Spleen (tissue), 11 donors: Measurements from ENCODE around the gene NACC1. TPM values are rescaled to one million over a fixed set of nuclear protein-coding genes. Genes with fewer than 3 reads are reported as not detected.
"Not testable (repeated sequence)": the region's sequence is repeated elsewhere in the genome, so short reads cannot be mapped to it uniquely, and the experiment has no call there.

Source experiments
- DNase-seq: peaks from one replicate; pipeline ENCODE4 v3.0.0-alpha.2; 2020
- H3K27ac ChIP-seq, 8 donors: fragments of 200-600 bp; sonication (generic) in 7 of 8; 1 replicate in 4 of 8; 2 replicates in 4 of 8; pipeline versions ENCODE4 v1.5.0 to v1.8.0; 2016 to 2021; ENCODE audit warnings: inconsistent platforms in 4 of 8, mild to moderate bottlenecking in 4 of 8, moderate library complexity in 1 of 8
- H3K27me3 ChIP-seq, 7 donors: fragments of 200-600 bp; sonication (generic) in 6 of 7; replicated peaks in 1 of 7; 1 replicate in 4 of 7; 2 replicates in 3 of 7; pipeline versions ENCODE4 v1.5.0 to v1.8.0; 2016 to 2021; ENCODE audit warnings: inconsistent platforms in 3 of 7, mild to moderate bottlenecking in 1 of 7
- H3K36me3 ChIP-seq, 6 donors: fragments of 200-600 bp; sonication (generic) in 5 of 6; 1 replicate in 4 of 6; 2 replicates in 2 of 6; pipeline versions ENCODE4 v1.5.0 to v1.8.0; 2016 to 2021; ENCODE audit warnings: inconsistent platforms in 2 of 6
- H3K4me1 ChIP-seq, 6 donors: fragments of 200-600 bp; sonication (generic) in 5 of 6; 1 replicate in 3 of 6; 2 replicates in 3 of 6; pipeline versions ENCODE4 v1.5.0 to v1.8.0; 2016 to 2021; ENCODE audit warnings: inconsistent platforms in 3 of 6
- H3K4me3 ChIP-seq, 8 donors: fragments of 200-600 bp; sonication (generic) in 7 of 8; 1 replicate in 4 of 8; 2 replicates in 4 of 8; pipeline versions ENCODE4 v1.5.0 to v1.8.0; 2016 to 2021; ENCODE audit warnings: inconsistent platforms in 4 of 8, mild to moderate bottlenecking in 4 of 8, moderate library complexity in 2 of 8
- H3K9me3 ChIP-seq, 8 donors: fragments of 200-600 bp; sonication (generic) in 7 of 8; 1 replicate in 4 of 8; 2 replicates in 4 of 8; pipeline versions ENCODE4 v1.5.0 to v1.8.0; 2016 to 2021; ENCODE audit warnings: inconsistent platforms in 4 of 8
- CTCF ChIP-seq, 11 experiments: fragments of 200-600 bp in 7 of 11; fragments of 450-650 bp in 4 of 11; sonication (generic) in 4 of 11; IDR thresholded peaks in 8 of 11; conservative IDR thresholded peaks in 3 of 11; 1 replicate in 7 of 11; 2 replicates in 4 of 11; pipeline versions ENCODE4 v1.4.0 to v1.8.0; 2016 to 2021; ENCODE audit warnings: antibody characterized with exemption in 11 of 11, inconsistent platforms in 4 of 11, mild to moderate bottlenecking in 1 of 11
- POLR2A ChIP-seq, 3 donors: fragments of 450-650 bp; IDR thresholded peaks; one replicate each; pipeline ENCODE4 v1.5.1; 2017; ENCODE audit warnings: antibody characterized with exemption in 3 of 3, mild to moderate bottlenecking in 1 of 3
- POLR2AphosphoS5 ChIP-seq, 3 donors: sonication (generic); formaldehyde crosslinking; IDR thresholded peaks; one replicate each; pipeline ENCODE4 v1.5.1; 2017; ENCODE audit warnings: antibody characterized with exemption in 3 of 3
- WGBS, 5 donors: extraction: QIAGEN DNeasy Blood & Tissue Kit in 3 of 5; methylation state at CpG; one replicate each; pipeline versions ENCODE4 v1.1.5 to v1.1.7; 2013 to 2018; 5-methylcytosine and 5-hydroxymethylcytosine counted together
- intact Hi-C: fragments of 100-400 bp; cut with DNase I; formaldehyde crosslinking; loops from one replicate; pipeline ENCODE4 v1.15.0; 2023; ENCODE audit warnings: low total_unique reads
- polyA plus RNA-seq, 3 donors: library from polyadenylated mRNA; stranded (reverse); fragments of 200-250 nt; gene quantifications; one replicate each; pipeline ENCODE4 v1.2.1, GENCODE V29; 2013
- total RNA-seq, 7 donors: library from RNA; depleted of rRNA in 3 of 7; stranded (reverse); fragments of >200 nt in 3 of 7; fragmentation: NEBNext Ultra II Directional in 4 of 7; extraction: Animal tissue kit (Norgen Biotek cat#: 25700) in 4 of 7; gene quantifications; one replicate each; pipeline versions ENCODE4 v1.1.0 to v1.2.1, GENCODE V29; 2016 to 2021
- donor health status: healthy with polysubstance abuse.
- donor health status: DM: no; HTN: no; CAD: no; lungs with moderate emphysema.
- donor health status: DM: no; HTN: no; CAD: no.
- donor health status: Bipolar disorder and iron deficiency.
- donor health status: healthy.
- donor health status: DM: no; HTN: no; CAD: no.
- donor health status: DM: yes; HTN: yes; CAD: no.

NACC1 gene
- total and polyA plus RNA-seq, 10 donors = 5.5 to 47.0 (median 34.3) TPM

- Histone ChIP-seq H3K9me3 (no peaks in the 10 kb centered on the region), H3K36me3 (no peaks in the 10 kb centered on the region), H3K4me3 (peak overlapping the region in 5 of 8 donors; percentile 40 to 69 (median 45)), H3K27ac (peak overlapping the region; percentile 88 to 97 (median 94)), H3K27me3 (no peaks in the 10 kb centered on the region), H3K4me1 (peaks cover 64 to 100% (median 84%) of the 10 kb centered on the region in 6 donors)
- 8 to 14% (median 12%) methylated on average over 18 to 20 of the region's 20 CpGs for WGBS, 5 donors
- TF ChIP-seq POLR2AphosphoS5 (IDR thresholded peaks at IDR 0.05) = peak; percentile 14 to 80 (median 16)
- no peak for TF ChIP-seq CTCF (IDR thresholded peaks at IDR 0.05 in 8 of 11, conservative IDR thresholded peaks at IDR 0.05 in 3 of 11)
- no peak for TF ChIP-seq POLR2A (IDR thresholded peaks at IDR 0.05)
- intact Hi-C loops = no loop called here
- DNase-seq = peak; percentile 89
These were observed 45.7 kb downstream of the NACC1 start for GRCh38 chr19:13163609-13164342.

DNA sequence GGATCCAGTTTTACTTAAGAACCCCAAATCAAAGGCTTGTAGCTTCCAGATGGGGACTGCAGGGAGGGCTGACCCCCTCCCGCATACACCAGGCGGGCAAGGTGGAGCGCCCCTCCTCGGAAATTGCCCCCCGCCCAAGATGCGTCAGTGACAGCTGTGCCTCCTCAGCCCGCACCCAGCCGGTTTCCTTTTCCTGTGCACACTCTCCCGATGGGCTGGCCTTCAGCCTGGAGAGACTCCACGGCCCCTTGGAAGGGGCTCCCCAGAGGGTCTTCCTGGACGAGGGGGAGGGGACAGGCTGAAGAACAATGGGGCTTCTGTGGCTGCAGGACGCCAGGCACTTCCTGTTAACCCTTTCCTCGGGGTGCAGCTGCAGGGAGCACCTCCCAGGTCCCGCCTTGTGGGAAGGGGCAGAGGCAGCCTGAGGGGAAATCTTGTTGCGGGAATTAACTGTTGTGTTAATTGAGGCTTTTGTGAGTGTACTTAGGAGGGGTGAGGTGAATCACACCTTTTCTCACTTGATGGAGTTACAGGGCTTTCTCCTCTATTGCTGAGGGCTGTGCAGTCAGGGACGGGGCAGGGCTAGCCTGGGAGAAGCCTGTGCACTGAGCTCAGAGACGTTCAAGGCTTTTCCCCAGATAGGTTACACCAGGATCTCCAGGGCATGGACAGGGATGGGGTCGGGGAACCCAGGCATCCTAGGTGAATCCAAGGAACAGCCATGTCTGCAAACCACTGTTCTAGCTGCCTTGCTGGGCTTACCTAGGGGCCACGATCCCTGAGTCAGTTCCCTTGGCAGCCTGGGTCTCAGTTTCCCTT is 46.5 kb downstream of the NACC1 start:
- H3K4me3 ChIP-seq = peak overlapping the region in 5 of 8 donors; percentile 9 to 69 (median 42)
- no peaks in the 10 kb centered on the region for H3K36me3 ChIP-seq
- H3K4me1 ChIP-seq = peaks cover 72 to 100% (median 90%) of the 10 kb centered on the region in 6 donors
- no peak for TF ChIP-seq CTCF (IDR thresholded peaks at IDR 0.05 in 8 of 11, conservative IDR thresholded peaks at IDR 0.05 in 3 of 11)
- TF ChIP-seq POLR2AphosphoS5 (IDR thresholded peaks at IDR 0.05) = peak; percentile 34 to 59 (median 53)
- intact Hi-C loops = no loop called here
- no peaks in the 10 kb centered on the region for H3K27me3 ChIP-seq
- peak; percentile 86 for DNase-seq
- H3K9me3 ChIP-seq = no peaks in the 10 kb centered on the region
- peak overlapping the region; percentile 88 to 97 (median 94) for H3K27ac ChIP-seq
- 7 to 14% (median 10%) methylated on average over 14 to 19 of the region's 19 CpGs for WGBS, 5 donors

DNA sequence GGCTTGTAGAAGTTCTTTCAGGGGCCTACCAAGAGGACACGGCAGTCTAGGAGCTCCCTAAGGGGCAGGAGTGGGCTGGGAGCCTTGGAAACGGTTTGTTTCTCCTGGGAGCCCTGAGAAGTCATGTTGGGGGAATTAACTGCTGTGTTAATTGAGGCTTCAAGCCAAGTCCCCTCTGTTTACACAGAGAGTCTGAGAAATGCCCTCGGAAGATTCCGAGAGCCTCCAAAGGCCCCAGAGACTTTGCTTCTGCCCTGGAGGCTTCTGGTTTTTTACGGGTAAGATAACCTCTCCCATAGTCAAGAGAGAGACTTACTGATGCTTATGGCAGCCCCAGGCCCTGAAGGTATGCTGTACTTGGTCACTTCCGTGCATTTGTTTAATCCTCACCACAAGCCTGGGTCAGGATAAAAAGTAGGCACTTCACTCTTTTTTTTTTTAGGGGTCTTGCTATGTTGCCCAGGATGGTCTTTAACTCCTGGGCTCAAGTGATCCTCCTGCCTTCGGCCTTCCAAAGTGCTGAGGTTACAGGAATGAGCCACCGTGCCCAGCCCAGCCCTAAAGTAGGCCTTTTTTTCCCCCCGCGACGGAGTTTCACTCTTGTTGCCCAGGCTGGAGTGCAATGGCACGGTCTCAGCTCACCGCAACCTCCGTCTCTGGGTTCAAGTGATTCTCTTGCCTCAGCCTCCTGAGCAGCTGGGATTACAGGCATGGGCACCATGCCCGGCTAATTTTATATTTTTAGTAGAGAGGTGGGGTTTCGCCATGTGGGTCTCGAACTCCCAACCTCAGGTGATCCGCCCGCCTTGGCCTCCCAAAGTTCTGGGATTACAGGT is 47.3 kb downstream of the NACC1 start:
- Histone ChIP-seq H3K27ac (peak overlapping the region; percentile 88 to 97 (median 94)), H3K4me1 (peaks cover 72 to 100% (median 96%) of the 10 kb centered on the region in 6 donors), H3K9me3 (no peaks in the 10 kb centered on the region), H3K4me3 (no peak overlapping the region), H3K27me3 (no peaks in the 10 kb centered on the region), H3K36me3 (no peaks in the 10 kb centered on the region)
- 77 to 89% (median 81%) methylated on average over 17 to 19 of the region's 19 CpGs for WGBS, 5 donors
- no peak for TF ChIP-seq CTCF (IDR thresholded peaks at IDR 0.05 in 8 of 11, conservative IDR thresholded peaks at IDR 0.05 in 3 of 11)
- no peak for TF ChIP-seq POLR2A (IDR thresholded peaks at IDR 0.05)
- no peak for TF ChIP-seq POLR2AphosphoS5 (IDR thresholded peaks at IDR 0.05)
- DNase-seq = no peak
- intact Hi-C loops = no loop called here

DNA sequence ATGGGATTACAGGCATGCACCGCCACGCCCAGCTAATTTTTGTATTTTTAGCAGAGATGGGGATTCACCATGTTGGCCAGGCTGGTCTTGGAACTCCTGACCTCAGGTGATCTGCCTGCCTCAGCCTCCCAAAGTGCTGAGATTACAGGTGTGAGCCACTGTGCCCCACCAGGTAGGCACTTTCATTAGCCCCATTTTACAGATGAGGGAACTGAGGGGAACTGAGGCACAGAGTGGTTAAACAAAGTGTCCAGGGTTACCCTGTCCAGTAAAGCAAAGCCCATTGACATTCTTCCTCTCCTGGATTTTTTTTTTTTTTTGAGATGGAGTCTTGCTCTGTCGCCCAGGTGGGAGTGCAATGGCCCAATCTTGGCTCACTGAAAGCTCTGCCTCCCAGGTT is 48.1 kb downstream of the NACC1 start:
- H3K27ac ChIP-seq = peak overlapping the region in 7 of 8 donors; percentile 93 to 97 (median 94)

More for the DNA sequence above, 48.1 kb downstream of the NACC1 start:
- H3K9me3 ChIP-seq, H3K4me3 ChIP-seq, H3K36me3 ChIP-seq, intact Hi-C loops, H3K27me3 ChIP-seq, DNase-seq: not testable (repeated sequence)
- H3K4me1 ChIP-seq = peaks cover 72 to 100% (median 96%) of the 10 kb centered on the region in 6 donors
- 90 to 98% (median 93%) methylated on average over 3 of the region's 3 CpGs for WGBS, 5 donors
